Right lobe of liver (tissue), 6 donors: ENCODE data around the gene MRPS18A. TPM values are rescaled to one million over a fixed set of nuclear protein-coding genes. Genes with fewer than 3 reads are reported as not detected.

ENCODE experiments used
- ATAC-seq, 4 donors: fragments of 200-7000 bp; cut with Tn5 transposase; one replicate each; pipeline ENCODE4 v1.9.1; 2020; ENCODE audit warnings: mild to moderate bottlenecking in 4 of 4, moderate library complexity in 4 of 4
- DNase-seq, 3 donors: peaks; one replicate each; pipeline ENCODE4 v3.0.0-alpha.2; 2020
- H3K27ac ChIP-seq, 3 donors: fragments of 200-600 bp; one replicate each; pipeline ENCODE4 v1.8.0; 2022
- H3K27me3 ChIP-seq, 2 donors: fragments of 200-600 bp; one replicate each; pipeline ENCODE4 v1.8.0; 2022
- H3K36me3 ChIP-seq, 4 donors: fragments of 200-600 bp; sonication (generic) in 1 of 4; one replicate each; pipeline versions ENCODE4 v1.5.1 to v1.8.0; 2017 to 2022; ENCODE audit warnings: control low read depth in 1 of 4
- H3K4me1 ChIP-seq, 4 donors: fragments of 200-600 bp; sonication (generic) in 1 of 4; one replicate each; pipeline versions ENCODE4 v1.5.1 to v1.8.0; 2017 to 2022; ENCODE audit warnings: control low read depth in 1 of 4
- H3K4me3 ChIP-seq, 3 donors: fragments of 200-600 bp; one replicate each; pipeline ENCODE4 v1.8.0; 2022
- H3K9me3 ChIP-seq, 4 donors: fragments of 200-600 bp; sonication (generic) in 1 of 4; one replicate each; pipeline versions ENCODE4 v1.5.1 to v1.8.0; 2017 to 2022; ENCODE audit warnings: control low read depth in 1 of 4
- POLR2A ChIP-seq: fragments of 450-650 bp; IDR thresholded peaks from one replicate; pipeline ENCODE4 v1.6.1; 2017; ENCODE audit warnings: antibody characterized with exemption, mild to moderate bottlenecking
- WGBS: methylation state at CpG from one replicate; pipeline ENCODE4 v1.1.6; 2018; ENCODE audit warnings: low coverage, low lambda C conversion rate; ENCODE audit not compliant: insufficient coverage; ENCODE audit errors: missing lambda C conversion rate; 5-methylcytosine and 5-hydroxymethylcytosine counted together
- intact Hi-C, 2 donors: fragments of 100-400 bp; cut with DNase I; formaldehyde crosslinking; loops; one replicate each; pipeline versions ENCODE4 v1.11.2 to v1.14.1; 2022
- long read RNA-seq: library from polyadenylated mRNA; unstranded; transcript quantifications from one replicate; pipeline ENCODE4 v2.0.0, GENCODE V29; 2019
- total RNA-seq, 6 experiments: library from RNA; depleted of rRNA in 2 of 6; stranded (reverse); fragments of >200 nt in 2 of 6; fragmentation: NEBNext Ultra II Directional in 3 of 6; extraction: Animal tissue kit (Norgen Biotek cat#: 25700) in 3 of 6; gene quantifications; one replicate each; pipeline versions ENCODE4 v1.1.0 to v1.2.4, GENCODE V29; 2016 to 2023
- TF ChIP-seq, protein P1 (sequence below), 4 donors: fragments of 200-600 bp in 3 of 4; fragments of 450-650 bp in 1 of 4; IDR thresholded peaks; one replicate each; pipeline versions ENCODE4 v1.5.1 to v1.8.0; 2016 to 2022; ENCODE audit warnings: antibody characterized with exemption in 4 of 4, mild to moderate bottlenecking in 2 of 4
- donor health status: DM: no; HTN: yes; CAD: no.
- donor health status: DM: no; HTN: no; CAD: no.
- donor health status: DM: no; HTN: no; CAD: no.
- donor health status: DM: no; HTN: yes; CAD: no.
- donor health status: DM: no; HTN: yes; CAD: no.

MRPS18A gene
- total RNA-seq = 10 to 100 TPM; 23.5 to 45.4 (median 25.6) TPM
- long read RNA-seq, transcript MRPS18A-202 (6 exons, 1,062 nt) = major isoform, 6 of 6 reads
- long read RNA-seq, partial matches to known transcripts = 0 of 6 reads
- long read RNA-seq, other reads (novel, unspliced or antisense) = 0 of 6 reads

GRCh38 chr6:43687437-43688347 is at the start of gene MRPS18A:
MRPS18A (minus strand) TSS chr6:43687791; CDS start chr6:43687779, 12 bp downstream.
- peak; percentile 82 to 88 (median 86) for DNase-seq

GRCh38 chr6:43736844-43737243 is 49.3 kb upstream of the MRPS18A start:
- Histone ChIP-seq H3K27me3 (no peaks in the 10 kb centered on the region), H3K9me3 (no peaks in the 10 kb centered on the region), H3K27ac (no peak overlapping the region), H3K4me3 (no peak overlapping the region), H3K4me1 (no peaks in the 10 kb centered on the region), H3K36me3 (no peaks in the 10 kb centered on the region)
- DNase-seq (peak in 1 of 3 donors; percentile 28), ATAC-seq (no peak)
- intact Hi-C loops = no loop called here
- no peak for TF ChIP-seq POLR2A
- TF ChIP-seq, protein P1, sequence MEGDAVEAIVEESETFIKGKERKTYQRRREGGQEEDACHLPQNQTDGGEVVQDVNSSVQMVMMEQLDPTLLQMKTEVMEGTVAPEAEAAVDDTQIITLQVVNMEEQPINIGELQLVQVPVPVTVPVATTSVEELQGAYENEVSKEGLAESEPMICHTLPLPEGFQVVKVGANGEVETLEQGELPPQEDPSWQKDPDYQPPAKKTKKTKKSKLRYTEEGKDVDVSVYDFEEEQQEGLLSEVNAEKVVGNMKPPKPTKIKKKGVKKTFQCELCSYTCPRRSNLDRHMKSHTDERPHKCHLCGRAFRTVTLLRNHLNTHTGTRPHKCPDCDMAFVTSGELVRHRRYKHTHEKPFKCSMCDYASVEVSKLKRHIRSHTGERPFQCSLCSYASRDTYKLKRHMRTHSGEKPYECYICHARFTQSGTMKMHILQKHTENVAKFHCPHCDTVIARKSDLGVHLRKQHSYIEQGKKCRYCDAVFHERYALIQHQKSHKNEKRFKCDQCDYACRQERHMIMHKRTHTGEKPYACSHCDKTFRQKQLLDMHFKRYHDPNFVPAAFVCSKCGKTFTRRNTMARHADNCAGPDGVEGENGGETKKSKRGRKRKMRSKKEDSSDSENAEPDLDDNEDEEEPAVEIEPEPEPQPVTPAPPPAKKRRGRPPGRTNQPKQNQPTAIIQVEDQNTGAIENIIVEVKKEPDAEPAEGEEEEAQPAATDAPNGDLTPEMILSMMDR (IDR thresholded peaks at IDR 0.05) = no peak
- WGBS = 86% methylated on average over 1 of the region's 2 CpGs

More at GRCh38 chr6:43687437-43688347, at the start of gene MRPS18A:
- intact Hi-C loops = no loop called here
- Histone ChIP-seq H3K9me3 (no peaks in the 10 kb centered on the region), H3K27ac (peak within 1 kb of the TSS in 2 of 3 donors; percentile 32 to 58), H3K4me3 (peak within 1 kb of the TSS; percentile 80 to 83 (median 81)), H3K27me3 (peaks cover 0 to 5% of the 10 kb centered on the region in 2 donors), H3K36me3 (no peaks in the 10 kb centered on the region), H3K4me1 (peaks cover 0 to 9% (median 1%) of the 10 kb centered on the region in 4 donors)
- peak; percentile 43 for TF ChIP-seq POLR2A
- TF ChIP-seq, protein P1 (IDR thresholded peaks at IDR 0.05) = no peak
- 4% methylated on average over 23 of the region's 43 CpGs for WGBS
- peak; percentile 97 to 99 (median 99) for ATAC-seq

DNA sequence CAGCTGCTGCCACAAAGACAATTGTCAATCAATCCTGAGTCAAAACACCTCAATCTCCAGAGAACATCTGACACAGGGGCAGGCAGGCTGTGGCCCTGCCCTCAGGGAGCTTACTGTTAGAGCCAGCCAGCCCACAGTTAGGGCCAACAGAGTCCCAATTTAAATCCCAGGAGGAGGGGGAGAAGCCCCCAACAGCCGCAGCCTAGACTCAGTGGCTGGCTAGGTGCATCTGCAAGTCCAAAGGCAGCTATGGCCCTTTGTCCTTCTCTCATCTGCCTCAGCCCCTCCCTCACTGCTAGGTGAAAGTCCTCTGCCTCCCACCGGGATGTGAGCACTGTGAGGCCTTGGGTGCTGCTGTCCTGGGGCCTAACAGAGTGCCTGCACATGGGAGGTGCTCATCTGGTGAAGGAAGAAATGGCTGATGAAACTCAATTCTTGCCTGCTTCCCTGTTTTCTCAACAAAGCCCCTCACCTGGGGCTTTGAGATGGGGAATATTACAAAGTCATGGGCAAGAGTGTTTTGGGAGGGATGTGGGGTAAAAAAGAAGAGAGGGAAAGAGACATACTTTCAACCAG is 48.7 kb upstream of the MRPS18A start:
- no peak overlapping the region for H3K4me3 ChIP-seq
- 58% methylated on average over 2 of the region's 2 CpGs for WGBS

DNA sequence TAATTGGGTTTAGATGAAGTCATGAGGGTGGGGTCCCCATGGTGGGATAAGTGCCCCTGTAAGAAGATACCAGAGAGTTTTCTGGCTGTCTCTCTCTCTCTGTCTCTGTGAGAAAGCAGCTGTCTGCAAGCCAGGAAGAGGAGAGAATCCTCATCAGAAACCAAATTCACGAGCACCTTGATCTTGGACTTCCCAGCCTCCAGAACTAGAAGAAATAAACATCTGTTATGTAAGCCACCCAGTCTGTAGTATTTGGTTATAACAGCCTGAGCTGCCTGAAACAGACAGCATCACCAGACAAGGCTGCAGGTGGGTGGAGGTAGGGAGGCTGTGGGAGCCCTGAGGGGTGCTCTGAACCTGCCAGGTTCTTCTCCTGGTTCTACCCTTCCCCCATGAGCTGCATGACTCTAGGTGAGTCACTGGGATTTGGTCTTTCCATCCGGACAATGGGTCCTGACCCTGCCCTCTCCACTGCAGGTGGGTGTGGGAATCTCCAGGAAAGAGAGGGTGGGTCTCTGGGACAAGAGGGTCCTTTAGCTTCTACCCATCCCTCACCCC is 48.1 kb upstream of the MRPS18A start:
- 100% methylated on average over 1 of the region's 2 CpGs for WGBS

More for the DNA sequence above, 48.7 kb upstream of the MRPS18A start:
- no peaks in the 10 kb centered on the region for H3K9me3 ChIP-seq
- intact Hi-C loops = no loop called here
- ATAC-seq (no peak), DNase-seq (peak in 1 of 3 donors; percentile 35)
- H3K27me3 ChIP-seq = no peaks in the 10 kb centered on the region
- no peaks in the 10 kb centered on the region for H3K4me1 ChIP-seq
- H3K27ac ChIP-seq = no peak overlapping the region
- H3K36me3 ChIP-seq = no peaks in the 10 kb centered on the region
- TF ChIP-seq POLR2A = no peak
- TF ChIP-seq, protein P1 (IDR thresholded peaks at IDR 0.05) = no peak

More for the DNA sequence above, 48.1 kb upstream of the MRPS18A start:
- no peaks in the 10 kb centered on the region for H3K4me1 ChIP-seq
- H3K27ac ChIP-seq = no peak overlapping the region
- intact Hi-C loops = no loop called here
- no peak overlapping the region for H3K4me3 ChIP-seq
- ATAC-seq (no peak), DNase-seq (no peak)
- no peaks in the 10 kb centered on the region for H3K27me3 ChIP-seq
- H3K36me3 ChIP-seq = no peaks in the 10 kb centered on the region
- H3K9me3 ChIP-seq = no peaks in the 10 kb centered on the region
- TF ChIP-seq POLR2A = no peak
- TF ChIP-seq, protein P1 (IDR thresholded peaks at IDR 0.05) = no peak
